ENCODE data around the gene CAPN5. TPM values are rescaled to one million over a fixed set of nuclear protein-coding genes. Genes with fewer than 3 reads are reported as not detected.

Gene CAPN5
- total RNA-seq, 1 experiment from 2014 or later, result 17.3 TPM

GRCh38 chr11:77081976-77082836, 15.4 kb downstream of the CAPN5 start:
- intact Hi-C loops (cut with micrococcal nuclease; ENCODE audit: unreplicated experiment) (no loop called here), in situ Hi-C loops (cut with HindIII; ENCODE audit: low pct_unique_long_range_greater_than_20kb, low sequenced_read_pairs) (no loop called here)
- ChIA-PET POLR2A (interaction anchor here (0.6 kb wide), 1 partner anchor 35 kb away, joined by 7 read pairs; no protein-coding TSS in a partner anchor), CTCF (interaction anchor here (0.6 to 1.5 kb wide), 2 partner anchors 9 to 130 kb away, joined by 5 to 11 read pairs; no protein-coding TSS in a partner anchor)
- Histone ChIP-seq H3K9me3 (ENCODE audit: control insufficient read depth, insufficient read depth, low read depth, low read length) (no peaks in the 10 kb centered on the region), H3K27me3 (ENCODE audit: control insufficient read depth, insufficient read depth, low read length) (no peaks in the 10 kb centered on the region), H3K27ac (ENCODE audit: low read length) (no peak overlapping the region), H3K36me3 (ENCODE audit: control insufficient read depth, insufficient read depth, low read length) (no peaks in the 10 kb centered on the region), H3K4me1 (ENCODE audit: control insufficient read depth, insufficient read depth, low read length) (no peaks in the 10 kb centered on the region), H3K4me3 (ENCODE audit: low read depth in 2 of 2, low read length in 2 of 2) (no peak overlapping the region)
- TF ChIP-seq TCF7L2 (IDR thresholded peaks at IDR 0.05; ENCODE audit: low read depth, low read length) (no peak), POLR2AphosphoS5 (IDR thresholded peaks at IDR 0.05; ENCODE audit: low read depth, low read length) (no peak), REST (IDR thresholded peaks at IDR 0.05; ENCODE audit: insufficient read depth in 1 of 2, low read depth in 2 of 2, low read length in 1 of 2) (no peak), CTCF (IDR thresholded peaks at IDR 0.05) (no peak), SIN3A (IDR thresholded peaks at IDR 0.05; ENCODE audit: borderline replicate concordance, insufficient read depth, low read depth, low read length) (no peak)
- DNase-seq (ENCODE audit: low read depth, low spot score) (no peak), ATAC-seq (peak; percentile 44; the same call in 1 of the 2 replicates)
- no TSS peak for BruUV-seq (replicated peaks)

- H3K27ac ChIP-seq (ENCODE audit: low read length), result no peak overlapping the region
- POLR2A ChIA-PET, result interaction anchor here (0.6 kb wide), 1 partner anchor 36 kb away, joined by 7 read pairs; no protein-coding TSS in a partner anchor
- DNase-seq (ENCODE audit: low read depth, low spot score), result no peak
Observed at GRCh38 chr11:77082838-77083565, 16.2 kb downstream of the CAPN5 start.

More at GRCh38 chr11:77082838-77083565, 16.2 kb downstream of the CAPN5 start:
- Histone ChIP-seq H3K27me3 (ENCODE audit: control insufficient read depth, insufficient read depth, low read length) (no peaks in the 10 kb centered on the region), H3K36me3 (ENCODE audit: control insufficient read depth, insufficient read depth, low read length) (no peaks in the 10 kb centered on the region), H3K4me3 (ENCODE audit: low read depth in 2 of 2, low read length in 2 of 2) (no peak overlapping the region), H3K4me1 (ENCODE audit: control insufficient read depth, insufficient read depth, low read length) (no peaks in the 10 kb centered on the region), H3K9me3 (ENCODE audit: control insufficient read depth, insufficient read depth, low read depth, low read length) (no peaks in the 10 kb centered on the region)
- in situ Hi-C loops (cut with HindIII; ENCODE audit: low pct_unique_long_range_greater_than_20kb, low sequenced_read_pairs), result no loop called here
- no peak for ATAC-seq
- TF ChIP-seq SIN3A (IDR thresholded peaks at IDR 0.05; ENCODE audit: borderline replicate concordance, insufficient read depth, low read depth, low read length) (no peak), POLR2AphosphoS5 (IDR thresholded peaks at IDR 0.05; ENCODE audit: low read depth, low read length) (no peak), TCF7L2 (IDR thresholded peaks at IDR 0.05; ENCODE audit: low read depth, low read length) (no peak), REST (IDR thresholded peaks at IDR 0.05; ENCODE audit: insufficient read depth in 1 of 2, low read depth in 2 of 2, low read length in 1 of 2) (no peak), CTCF (IDR thresholded peaks at IDR 0.05) (no peak)
- intact Hi-C loops (cut with micrococcal nuclease; ENCODE audit: unreplicated experiment), result no loop called here
- no TSS peak for BruUV-seq (replicated peaks)
- CTCF ChIA-PET, result interaction anchor here (1.5 kb wide), 1 partner anchor 8 kb away, joined by 11 read pairs; no protein-coding TSS in a partner anchor
